B cell (primary cell): Measurements from ENCODE around the gene GSDMA. TPM values are rescaled to one million over a fixed set of nuclear protein-coding genes. Genes with fewer than 3 reads are reported as not detected.

Experiments used
- ATAC-seq: fragments of 200-7000 bp; cut with Tn5 transposase; one replicate; pipeline ENCODE4 v1.10.0; 2021; ENCODE audit warnings: low read depth, mild to moderate bottlenecking, moderate number of reproducible peaks, moderate library complexity
- CTCF ChIA-PET: fragments of 350-600 bp; sonication (Branson Sonifier 250); formaldehyde crosslinking; loops from one replicate; lab custom pipeline; 2021; ENCODE audit warnings: antibody characterized with exemption, inconsistent platforms; lab: Charles Lee
- POLR2A ChIA-PET: fragments of 350-600 bp; sonication (Branson Sonifier 250); formaldehyde crosslinking; loops from one replicate; lab custom pipeline; 2021; ENCODE audit warnings: antibody characterized with exemption; lab: Charles Lee
- DNase-seq: peaks from one replicate; pipeline ENCODE4 v3.0.0; 2013
- H2AFZ ChIP-seq: 2 replicates; pipeline ENCODE4 v1.6.1; 2012; ENCODE audit warnings: mild to moderate bottlenecking, low read depth, low read length; ENCODE audit not compliant: insufficient read depth, poor library complexity, severe bottlenecking
- H3K27ac ChIP-seq, 2 donors: 1 replicate in 1 of 2; 2 replicates in 1 of 2; pipeline ENCODE4 v1.5.1; 2012 to 2013; ENCODE audit warnings: low read length in 2 of 2, mild to moderate bottlenecking in 2 of 2, moderate library complexity in 1 of 2
- H3K27me3 ChIP-seq, 4 experiments: fragments of 200-600 bp in 1 of 4; sonication (generic) in 1 of 4; replicated peaks in 1 of 4; 1 replicate in 2 of 4; 2 replicates in 2 of 4; pipeline versions ENCODE4 v1.6.1 to v1.7.0; 2013 to 2016; ENCODE audit warnings: low read length in 3 of 4, mild to moderate bottlenecking in 2 of 4, mixed read lengths in 1 of 4, moderate library complexity in 1 of 4; ENCODE audit not compliant: insufficient read depth in 4 of 4, control insufficient read depth in 3 of 4; ENCODE audit errors: control extremely low read depth in 1 of 4
- H3K36me3 ChIP-seq, 2 experiments: replicated peaks in 1 of 2; 1 replicate in 1 of 2; 2 replicates in 1 of 2; pipeline versions ENCODE4 v1.6.1 to v1.7.1; 2013; ENCODE audit warnings: low read length in 1 of 2; ENCODE audit not compliant: insufficient read depth in 2 of 2, control insufficient read depth in 1 of 2; ENCODE audit errors: control extremely low read depth in 1 of 2, extremely low read depth in 1 of 2
- H3K4me1 ChIP-seq, 2 donors: fragments of 200-600 bp in 1 of 2; sonication (generic) in 1 of 2; 1 replicate in 1 of 2; 2 replicates in 1 of 2; pipeline versions ENCODE4 v1.5.1 to v1.6.1; 2013 to 2017; ENCODE audit warnings: low read length in 2 of 2; ENCODE audit not compliant: control insufficient read depth in 2 of 2, insufficient read depth in 2 of 2
- H3K4me2 ChIP-seq: replicated peaks from 2 replicates; pipeline ENCODE3; 2012; ENCODE audit warnings: mild to moderate bottlenecking, low read depth, low read length; ENCODE audit not compliant: poor library complexity, severe bottlenecking
- H3K4me3 ChIP-seq, 5 experiments: fragments of 200-600 bp in 1 of 5; sonication (generic) in 1 of 5; 1 replicate in 3 of 5; 2 replicates in 2 of 5; pipeline versions ENCODE4 v1.5.1 to v1.7.0; 2011 to 2016; ENCODE audit warnings: low read length in 4 of 5, mild to moderate bottlenecking in 4 of 5, low read depth in 2 of 5, control low read depth in 1 of 5, moderate library complexity in 1 of 5; ENCODE audit not compliant: insufficient read depth in 1 of 5; ENCODE audit errors: control extremely low read depth in 1 of 5, extremely low read depth in 1 of 5
- H3K79me2 ChIP-seq: fragments of 200-600 bp; sonication (generic); one replicate; pipeline ENCODE4 v1.6.0; 2016; ENCODE audit warnings: low read length; ENCODE audit not compliant: control insufficient read depth, insufficient read depth
- H3K9ac ChIP-seq: fragments of 200-600 bp; sonication (generic); 2 replicates; pipeline ENCODE4 v1.6.1; 2017; ENCODE audit warnings: mild to moderate bottlenecking, low read length, moderate library complexity
- H3K9me3 ChIP-seq, 3 donors: one replicate each; pipeline versions ENCODE4 v1.6.1 to v1.7.1; 2013; ENCODE audit warnings: low read length in 2 of 3; ENCODE audit not compliant: control insufficient read depth in 2 of 3, insufficient read depth in 1 of 3; ENCODE audit errors: control extremely low read depth in 1 of 3
- H4K20me1 ChIP-seq: 2 replicates; pipeline ENCODE4 v1.6.0; 2012; ENCODE audit warnings: mild to moderate bottlenecking, low read length; ENCODE audit not compliant: insufficient read depth, control insufficient read depth, poor library complexity, severe bottlenecking
- H3K27ac Mint-ChIP-seq: one replicate; pipeline ENCODE4 v1.8.0; 2021; ENCODE audit warnings: mixed read lengths
- H3K27me3 Mint-ChIP-seq: one replicate; pipeline ENCODE4 v1.8.0; 2021; ENCODE audit warnings: mixed read lengths
- H3K4me1 Mint-ChIP-seq: one replicate; pipeline ENCODE4 v1.8.0; 2021; ENCODE audit warnings: mixed read lengths
- H3K4me3 Mint-ChIP-seq: one replicate; pipeline ENCODE4 v1.8.0; 2021; ENCODE audit warnings: mixed read lengths
- H3K9me3 Mint-ChIP-seq: one replicate; pipeline ENCODE4 v1.8.0; 2022; ENCODE audit warnings: mixed read lengths; ENCODE audit not compliant: insufficient read depth
- EZH2 ChIP-seq: IDR thresholded peaks from 2 replicates; pipeline ENCODE4 v1.6.1; 2012; ENCODE audit warnings: borderline replicate concordance, low read depth, mild to moderate bottlenecking, moderate library complexity, low read length; ENCODE audit not compliant: insufficient read depth, poor library complexity, severe bottlenecking
- WGBS: methylation state at CpG from one replicate; pipeline ENCODE4 v1.1.5; 2013; ENCODE audit warnings: missing lambda C conversion rate; ENCODE audit not compliant: insufficient coverage; 5-methylcytosine and 5-hydroxymethylcytosine counted together
- intact Hi-C: fragments of 100-400 bp; cut with micrococcal nuclease; formaldehyde crosslinking; loops from one replicate; pipeline ENCODE4 v1.10.0; 2022
- polyA minus RNA-seq: library from RNA; depleted of rRNA, polyadenylated mRNA; stranded (reverse); fragments of >200 nt; gene quantifications from 2 replicates; pipeline ENCODE4 v1.2.3, GENCODE V29; 2012
- polyA plus RNA-seq: library from polyadenylated mRNA; depleted of rRNA; stranded (reverse); fragments of >200 nt; gene quantifications from 2 replicates; pipeline ENCODE4 v1.2.3, GENCODE V29; 2012
- total RNA-seq, 2 donors: library from RNA; stranded (reverse); fragments of 120-200 nt in 1 of 2; gene quantifications; 1 replicate in 1 of 2; 2 replicates in 1 of 2; pipeline versions ENCODE4 v1.2.3 to v1.2.4, GENCODE V29; 2013 to 2022
- TF ChIP-seq, protein P1 (sequence below): fragments of 200-600 bp; IDR thresholded peaks from one replicate; pipeline ENCODE4 v1.8.0; 2022; ENCODE audit warnings: antibody characterized with exemption, mild to moderate bottlenecking

The GSDMA gene, protein sequence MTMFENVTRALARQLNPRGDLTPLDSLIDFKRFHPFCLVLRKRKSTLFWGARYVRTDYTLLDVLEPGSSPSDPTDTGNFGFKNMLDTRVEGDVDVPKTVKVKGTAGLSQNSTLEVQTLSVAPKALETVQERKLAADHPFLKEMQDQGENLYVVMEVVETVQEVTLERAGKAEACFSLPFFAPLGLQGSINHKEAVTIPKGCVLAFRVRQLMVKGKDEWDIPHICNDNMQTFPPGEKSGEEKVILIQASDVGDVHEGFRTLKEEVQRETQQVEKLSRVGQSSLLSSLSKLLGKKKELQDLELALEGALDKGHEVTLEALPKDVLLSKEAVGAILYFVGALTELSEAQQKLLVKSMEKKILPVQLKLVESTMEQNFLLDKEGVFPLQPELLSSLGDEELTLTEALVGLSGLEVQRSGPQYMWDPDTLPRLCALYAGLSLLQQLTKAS
- not detected in 2 replicates for total RNA-seq
- total RNA-seq (2013): 0.05 TPM
- 0.09 TPM in 1 of 2 replicates, not detected in the other for polyA plus RNA-seq
- 0.36 TPM in 1 of 2 replicates, not detected in the other for polyA minus RNA-seq

DNA sequence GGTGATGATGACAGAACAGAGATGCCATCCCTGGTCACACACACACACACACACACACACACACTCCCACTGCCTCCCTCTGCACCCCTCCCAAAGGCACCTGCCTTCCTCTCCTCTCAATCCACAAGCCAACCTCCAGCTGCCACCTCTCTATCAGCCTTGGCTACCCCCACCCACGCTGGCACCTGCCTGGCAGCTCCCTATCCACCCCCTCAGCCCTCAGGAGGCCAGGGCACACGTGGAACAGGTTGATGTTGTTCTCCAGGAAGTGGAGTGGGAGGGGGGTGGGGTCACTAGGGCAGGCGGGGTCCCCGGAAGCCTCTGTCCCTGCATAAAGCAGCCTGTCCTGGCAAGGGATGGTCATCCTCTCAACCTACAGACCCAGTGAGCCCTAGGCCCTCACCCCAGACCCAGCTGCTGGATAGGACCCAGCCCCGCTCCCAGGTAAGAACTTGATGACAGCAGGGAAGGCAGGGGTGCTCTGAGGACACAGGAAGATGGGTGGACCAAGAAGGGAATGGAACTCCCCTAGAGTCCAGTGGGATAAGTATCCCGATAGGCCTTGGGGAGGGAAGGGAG, at the start of gene GSDMA:
GSDMA (plus strand) TSS at position 363 of the 579 bp plus-strand sequence. CDS start 2,684 bp downstream, outside the sequence.
- 100% methylated on average over 1 of the region's 6 CpGs for WGBS
- no peak for DNase-seq
- TF ChIP-seq, protein P1, sequence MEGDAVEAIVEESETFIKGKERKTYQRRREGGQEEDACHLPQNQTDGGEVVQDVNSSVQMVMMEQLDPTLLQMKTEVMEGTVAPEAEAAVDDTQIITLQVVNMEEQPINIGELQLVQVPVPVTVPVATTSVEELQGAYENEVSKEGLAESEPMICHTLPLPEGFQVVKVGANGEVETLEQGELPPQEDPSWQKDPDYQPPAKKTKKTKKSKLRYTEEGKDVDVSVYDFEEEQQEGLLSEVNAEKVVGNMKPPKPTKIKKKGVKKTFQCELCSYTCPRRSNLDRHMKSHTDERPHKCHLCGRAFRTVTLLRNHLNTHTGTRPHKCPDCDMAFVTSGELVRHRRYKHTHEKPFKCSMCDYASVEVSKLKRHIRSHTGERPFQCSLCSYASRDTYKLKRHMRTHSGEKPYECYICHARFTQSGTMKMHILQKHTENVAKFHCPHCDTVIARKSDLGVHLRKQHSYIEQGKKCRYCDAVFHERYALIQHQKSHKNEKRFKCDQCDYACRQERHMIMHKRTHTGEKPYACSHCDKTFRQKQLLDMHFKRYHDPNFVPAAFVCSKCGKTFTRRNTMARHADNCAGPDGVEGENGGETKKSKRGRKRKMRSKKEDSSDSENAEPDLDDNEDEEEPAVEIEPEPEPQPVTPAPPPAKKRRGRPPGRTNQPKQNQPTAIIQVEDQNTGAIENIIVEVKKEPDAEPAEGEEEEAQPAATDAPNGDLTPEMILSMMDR: no peak
- no peak for TF ChIP-seq EZH2
- Mint-ChIP-seq H3K27ac (no peak within 1 kb of the TSS), H3K9me3 (no peaks in the 10 kb centered on the region), H3K4me1 (peaks cover 10% of the 10 kb centered on the region), H3K27me3 (peaks cover 10% of the 10 kb centered on the region), H3K4me3 (no peak within 1 kb of the TSS)
- Histone ChIP-seq H3K27ac (no peak within 1 kb of the TSS), H3K9me3 (no peaks in the 10 kb centered on the region), H3K79me2 (peaks cover 3% of the 10 kb centered on the region), H3K36me3 (no peaks in the 10 kb centered on the region), H3K9ac (no peak within 1 kb of the TSS), H3K4me3 (no peak within 1 kb of the TSS), H3K4me1 (peaks cover 14 to 16% of the 10 kb centered on the region in 2 donors), H4K20me1 (no peaks in the 10 kb centered on the region), H3K4me2 (no peak within 1 kb of the TSS), H2AFZ (no peak within 1 kb of the TSS), H3K27me3 (no peaks in the 10 kb centered on the region)
- no peak for ATAC-seq
- intact Hi-C loops: no loop called here
- ChIA-PET CTCF (interaction anchor here (0.6 to 1.0 kb wide), 2 partner anchors 18 to 290 kb away, joined by 3 read pairs; partner anchors contain the start of gene PSMD3), POLR2A (no interaction called here)
